Naive thymus-derived CD4-positive, alpha-beta T cell (primary cell): ENCODE results near the gene FGD4. TPM values are rescaled to one million over a fixed set of nuclear protein-coding genes. Genes with fewer than 3 reads are reported as not detected.

Source experiments
- ATAC-seq: fragments of 150-1000 bp; cut with Tn5 transposase; 2 replicates; pipeline ENCODE4 v1.10.0; 2021; ENCODE audit warnings: mild to moderate bottlenecking, moderate library complexity
- CTCF ChIA-PET: fragments of 350-600 bp; sonication (Branson Sonifier 250); formaldehyde crosslinking; loops from one replicate; lab custom pipeline; 2021; ENCODE audit warnings: antibody characterized with exemption; lab: Charles Lee
- POLR2A ChIA-PET: fragments of 350-600 bp; sonication (Branson Sonifier 250); formaldehyde crosslinking; loops from one replicate; lab custom pipeline; 2021; ENCODE audit warnings: antibody characterized with exemption, inconsistent platforms; lab: Charles Lee
- DNase-seq, 9 donors: peaks; one replicate each; pipeline versions ENCODE4 v3.0.0 to v3.0.0-alpha.2; 2020 to 2022; ENCODE audit warnings: mixed read lengths in 1 of 9
- H3K27ac ChIP-seq: one replicate; pipeline ENCODE4 v1.7.0; 2013; ENCODE audit warnings: mild to moderate bottlenecking, low read depth, low read length, moderate library complexity
- H3K27me3 ChIP-seq, 2 donors: one replicate each; pipeline ENCODE4 v1.7.0; 2013; ENCODE audit warnings: low read length in 2 of 2, mild to moderate bottlenecking in 2 of 2, moderate library complexity in 2 of 2; ENCODE audit not compliant: control insufficient read depth in 2 of 2, insufficient read depth in 2 of 2
- H3K36me3 ChIP-seq, 3 experiments: 1 replicate in 2 of 3; 2 replicates in 1 of 3; pipeline ENCODE4 v1.7.0; 2013; ENCODE audit warnings: low read length in 3 of 3, mild to moderate bottlenecking in 3 of 3, moderate library complexity in 1 of 3; ENCODE audit not compliant: insufficient read depth in 3 of 3, control insufficient read depth in 2 of 3
- H3K4me1 ChIP-seq, 2 donors: one replicate each; pipeline ENCODE4 v1.7.0; 2013; ENCODE audit warnings: low read length in 2 of 2, mild to moderate bottlenecking in 2 of 2, moderate library complexity in 1 of 2; ENCODE audit not compliant: control insufficient read depth in 2 of 2, insufficient read depth in 2 of 2
- H3K4me3 ChIP-seq: 2 replicates; pipeline ENCODE4 v1.7.0; 2013; ENCODE audit warnings: mild to moderate bottlenecking, low read length
- H3K9me3 ChIP-seq, 3 experiments: 1 replicate in 2 of 3; 2 replicates in 1 of 3; pipeline ENCODE4 v1.7.0; 2013; ENCODE audit warnings: low read length in 3 of 3; ENCODE audit not compliant: control insufficient read depth in 2 of 3
- H3K27ac Mint-ChIP-seq, 9 donors: one replicate each; pipeline ENCODE4 v1.8.0; 2020 to 2022; ENCODE audit warnings: mixed read lengths in 9 of 9, mild to moderate bottlenecking in 8 of 9, moderate library complexity in 5 of 9, inconsistent platforms in 2 of 9
- H3K27me3 Mint-ChIP-seq, 5 donors: one replicate each; pipeline ENCODE4 v1.8.0; 2021 to 2022; ENCODE audit warnings: mixed read lengths in 5 of 5, mild to moderate bottlenecking in 1 of 5
- H3K36me3 Mint-ChIP-seq, 5 donors: one replicate each; pipeline ENCODE4 v1.8.0; 2020 to 2022; ENCODE audit warnings: mixed read lengths in 5 of 5, mild to moderate bottlenecking in 3 of 5, inconsistent platforms in 1 of 5
- H3K4me1 Mint-ChIP-seq, 7 donors: one replicate each; pipeline ENCODE4 v1.8.0; 2020 to 2022; ENCODE audit warnings: mixed read lengths in 7 of 7, mild to moderate bottlenecking in 3 of 7, inconsistent platforms in 1 of 7
- H3K4me3 Mint-ChIP-seq, 10 donors: one replicate each; pipeline ENCODE4 v1.8.0; 2020 to 2022; ENCODE audit warnings: mild to moderate bottlenecking in 10 of 10, mixed read lengths in 10 of 10, moderate library complexity in 6 of 10, inconsistent platforms in 2 of 10
- H3K9me3 Mint-ChIP-seq, 11 donors: one replicate each; pipeline ENCODE4 v1.8.0; 2020 to 2022; ENCODE audit warnings: mixed read lengths in 11 of 11, mild to moderate bottlenecking in 4 of 11, inconsistent platforms in 1 of 11, moderate library complexity in 1 of 11
- intact Hi-C, 2 donors: fragments of 100-400 bp; cut with micrococcal nuclease; formaldehyde crosslinking; loops; one replicate each; pipeline ENCODE4 v1.15.1; 2023
- polyA plus RNA-seq, 2 donors: library from polyadenylated mRNA; unstranded; fragments of 300-500 nt; fragmentation: Illumina TruSeq; gene quantifications; one replicate each; pipeline ENCODE4 v1.2.3, GENCODE V29; 2021
- total RNA-seq, 6 experiments: library from RNA in 5 of 6; stranded (reverse) in 5 of 6; gene quantifications; 1 replicate in 5 of 6; 2 replicates in 1 of 6; pipeline ENCODE4 v1.2.3 and lab custom pipeline; 2021 to 2026

FGD4 gene
- total and polyA plus RNA-seq, 7 experiments from 2014 or later, result 0.12 to 13.7 (median 0.50) TPM; not detected in 1

GRCh38 chr12:32541754-32542374 lies 142.5 kb downstream of the FGD4 start:
- H3K27me3 Mint-ChIP-seq, result peaks cover 10 to 27% (median 17%) of the 10 kb centered on the region in 5 donors
- peaks cover 0 to 1% (median 0%) of the 10 kb centered on the region in 11 donors for H3K9me3 Mint-ChIP-seq
- H3K36me3 Mint-ChIP-seq, result peaks cover 0 to 3% (median 0%) of the 10 kb centered on the region in 5 donors
- no peak overlapping the region for H3K27ac ChIP-seq
- no peaks in the 10 kb centered on the region for H3K36me3 ChIP-seq
- H3K4me1 ChIP-seq, result no peaks in the 10 kb centered on the region
- H3K4me3 Mint-ChIP-seq, result no peak overlapping the region
- POLR2A ChIA-PET, result no interaction called here
- no peaks in the 10 kb centered on the region for H3K9me3 ChIP-seq
- CTCF ChIA-PET, result interaction anchor here (0.6 kb wide), 1 partner anchor 49 kb away, joined by 5 read pairs; no protein-coding TSS in a partner anchor
- DNase-seq (no peak), ATAC-seq (no peak)
- H3K4me3 ChIP-seq, result no peak overlapping the region
- H3K27me3 ChIP-seq, result no peaks in the 10 kb centered on the region
- intact Hi-C loops, result no loop called here
- H3K4me1 Mint-ChIP-seq, result peaks cover 0 to 2% (median 0%) of the 10 kb centered on the region in 7 donors
- no peak overlapping the region for H3K27ac Mint-ChIP-seq

DNA sequence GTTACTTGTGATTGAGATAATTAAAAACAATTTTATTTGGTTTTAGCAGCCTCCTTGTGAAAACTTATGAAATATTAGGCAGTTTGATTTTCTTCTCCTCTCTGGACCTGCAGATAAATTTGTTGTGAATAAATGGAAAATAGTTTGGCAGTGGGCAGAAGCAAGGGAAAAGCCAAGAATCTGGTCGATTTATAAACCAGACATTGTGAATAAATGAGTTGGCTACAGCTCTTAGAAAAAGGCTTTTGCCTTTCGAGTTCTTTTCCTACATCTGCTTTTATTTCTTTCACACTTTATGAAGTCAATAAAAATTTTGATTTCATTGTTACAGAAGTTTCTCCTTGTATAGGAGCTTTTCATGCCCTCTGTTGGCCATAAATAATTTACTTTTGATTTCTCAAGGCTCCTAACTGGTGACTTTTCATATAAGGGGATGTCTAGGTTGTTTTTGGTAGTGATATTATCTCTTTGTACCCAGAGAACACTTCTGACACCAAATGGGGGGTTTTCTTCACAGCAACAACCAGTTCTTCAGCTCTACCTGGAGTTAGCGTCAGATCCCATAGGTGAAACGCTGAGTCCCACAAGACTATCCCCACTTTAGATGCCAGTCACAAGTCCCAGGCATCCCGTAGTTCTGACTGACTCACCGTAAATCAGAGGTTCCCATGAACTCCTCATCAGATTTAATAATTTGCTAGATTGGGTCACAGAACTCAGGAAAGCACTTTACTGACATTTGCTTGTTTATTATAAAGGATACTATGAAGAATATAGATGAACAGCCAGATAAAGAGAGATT lies 143.3 kb downstream of the FGD4 start:
- H3K36me3 ChIP-seq, result no peaks in the 10 kb centered on the region
- no peak overlapping the region for H3K4me3 ChIP-seq
- Mint-ChIP-seq H3K27me3 (peaks cover 2 to 20% (median 14%) of the 10 kb centered on the region in 5 donors), H3K36me3 (peaks cover 0 to 3% (median 0%) of the 10 kb centered on the region in 5 donors), H3K4me1 (no peaks in the 10 kb centered on the region), H3K27ac (no peak overlapping the region), H3K4me3 (no peak overlapping the region), H3K9me3 (no peaks in the 10 kb centered on the region)
- no peaks in the 10 kb centered on the region for H3K9me3 ChIP-seq
- no peak for ATAC-seq
- DNase-seq, result no peak
- ChIA-PET POLR2A (no interaction called here), CTCF (interaction anchor here (0.6 kb wide), 1 partner anchor 48 kb away, joined by 5 read pairs; no protein-coding TSS in a partner anchor)
- no peaks in the 10 kb centered on the region for H3K27me3 ChIP-seq
- intact Hi-C loops, result no loop called here
- H3K27ac ChIP-seq, result no peak overlapping the region
- H3K4me1 ChIP-seq, result no peaks in the 10 kb centered on the region

DNA sequence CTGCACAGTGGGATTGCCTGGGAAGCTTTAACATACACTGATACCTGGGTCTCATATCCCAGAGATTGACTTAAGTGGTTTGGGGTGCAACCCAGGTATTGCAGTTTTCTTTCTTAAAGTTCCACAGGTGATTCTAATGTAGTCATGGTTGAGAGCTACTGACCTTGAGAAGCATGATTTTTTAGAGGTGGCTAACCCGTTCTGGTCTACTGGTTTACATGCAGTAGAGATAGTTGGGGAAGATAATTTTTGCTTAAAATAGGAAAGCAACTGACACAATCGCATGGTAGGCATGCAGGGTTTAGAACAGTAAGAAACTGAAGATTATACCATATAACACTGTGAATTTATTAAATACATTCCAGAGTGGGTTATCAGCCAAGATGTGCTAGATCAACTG lies 145.5 kb downstream of the FGD4 start:
- H3K27me3 Mint-ChIP-seq, result peaks cover 0 to 15% (median 8%) of the 10 kb centered on the region in 5 donors
- ChIA-PET POLR2A (no interaction called here), CTCF (no interaction called here)
- no peak overlapping the region for H3K27ac ChIP-seq
- no peak for ATAC-seq
- H3K4me3 ChIP-seq, result no peak overlapping the region
- H3K9me3 ChIP-seq, result no peaks in the 10 kb centered on the region
- H3K4me1 ChIP-seq, result no peaks in the 10 kb centered on the region
- no peak for DNase-seq
- H3K27me3 ChIP-seq, result no peaks in the 10 kb centered on the region
- peaks cover 0 to 2% (median 0%) of the 10 kb centered on the region in 7 donors for H3K4me1 Mint-ChIP-seq
- intact Hi-C loops, result loop anchor here in 1 of 2 donors (5.0 kb wide), 1 partner anchor 1002 kb away; no protein-coding TSS in a partner anchor
- H3K4me3 Mint-ChIP-seq, result no peak overlapping the region
- no peak overlapping the region for H3K27ac Mint-ChIP-seq
- H3K36me3 Mint-ChIP-seq, result no peaks in the 10 kb centered on the region
- no peaks in the 10 kb centered on the region for H3K9me3 Mint-ChIP-seq
- no peaks in the 10 kb centered on the region for H3K36me3 ChIP-seq

GRCh38 chr12:32545413-32545980 lies 146.1 kb downstream of the FGD4 start:
- Mint-ChIP-seq H3K36me3 (no peaks in the 10 kb centered on the region), H3K27me3 (peaks cover 0 to 11% (median 5%) of the 10 kb centered on the region in 5 donors), H3K4me1 (peaks cover 0 to 2% (median 0%) of the 10 kb centered on the region in 7 donors), H3K9me3 (no peaks in the 10 kb centered on the region), H3K27ac (no peak overlapping the region), H3K4me3 (no peak overlapping the region)
- Histone ChIP-seq H3K4me1 (no peaks in the 10 kb centered on the region), H3K36me3 (no peaks in the 10 kb centered on the region), H3K27ac (no peak overlapping the region), H3K27me3 (no peaks in the 10 kb centered on the region), H3K4me3 (no peak overlapping the region), H3K9me3 (no peaks in the 10 kb centered on the region)
- intact Hi-C loops, result loop anchor here in 1 of 2 donors (5.0 kb wide), 1 partner anchor 1002 kb away; no protein-coding TSS in a partner anchor
- ChIA-PET POLR2A (no interaction called here), CTCF (no interaction called here)
- DNase-seq (no peak), ATAC-seq (no peak)

DNA sequence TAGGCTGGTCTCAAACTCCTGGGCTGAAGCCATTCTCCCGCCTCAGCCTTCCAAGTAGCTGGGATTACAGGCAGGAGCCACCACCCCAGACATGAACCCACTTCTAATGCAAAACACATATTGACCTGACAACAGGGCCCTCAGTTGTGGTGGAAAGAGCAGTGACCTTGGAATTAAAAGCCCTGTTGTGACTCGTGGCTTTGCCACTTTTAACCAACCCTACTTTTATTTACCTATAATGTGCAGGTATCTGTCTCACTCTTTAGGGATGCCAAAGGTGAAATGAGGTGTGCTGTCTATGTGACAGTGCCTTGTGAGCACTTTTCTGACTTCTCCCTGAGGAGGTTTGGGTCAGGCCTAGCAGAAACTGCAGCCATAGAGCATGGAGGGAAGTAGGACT lies 146.9 kb downstream of the FGD4 start:
- peaks cover 0 to 7% (median 5%) of the 10 kb centered on the region in 5 donors for H3K27me3 Mint-ChIP-seq
- intact Hi-C loops, result loop anchor here in 1 of 2 donors (5.0 kb wide), 1 partner anchor 1001 kb away; no protein-coding TSS in a partner anchor
- Histone ChIP-seq H3K9me3 (no peaks in the 10 kb centered on the region), H3K4me1 (no peaks in the 10 kb centered on the region), H3K27me3 (no peaks in the 10 kb centered on the region), H3K27ac (no peak overlapping the region), H3K36me3 (no peaks in the 10 kb centered on the region), H3K4me3 (no peak overlapping the region)
- no peaks in the 10 kb centered on the region for H3K9me3 Mint-ChIP-seq
- ChIA-PET CTCF (no interaction called here), POLR2A (no interaction called here)
- no peak overlapping the region for H3K4me3 Mint-ChIP-seq
- H3K4me1 Mint-ChIP-seq, result peaks cover 0 to 2% (median 0%) of the 10 kb centered on the region in 7 donors
- DNase-seq, result no peak
- H3K27ac Mint-ChIP-seq, result peak overlapping the region in 1 of 9 donors; percentile 6
- ATAC-seq, result no peak
- H3K36me3 Mint-ChIP-seq, result no peaks in the 10 kb centered on the region

DNA sequence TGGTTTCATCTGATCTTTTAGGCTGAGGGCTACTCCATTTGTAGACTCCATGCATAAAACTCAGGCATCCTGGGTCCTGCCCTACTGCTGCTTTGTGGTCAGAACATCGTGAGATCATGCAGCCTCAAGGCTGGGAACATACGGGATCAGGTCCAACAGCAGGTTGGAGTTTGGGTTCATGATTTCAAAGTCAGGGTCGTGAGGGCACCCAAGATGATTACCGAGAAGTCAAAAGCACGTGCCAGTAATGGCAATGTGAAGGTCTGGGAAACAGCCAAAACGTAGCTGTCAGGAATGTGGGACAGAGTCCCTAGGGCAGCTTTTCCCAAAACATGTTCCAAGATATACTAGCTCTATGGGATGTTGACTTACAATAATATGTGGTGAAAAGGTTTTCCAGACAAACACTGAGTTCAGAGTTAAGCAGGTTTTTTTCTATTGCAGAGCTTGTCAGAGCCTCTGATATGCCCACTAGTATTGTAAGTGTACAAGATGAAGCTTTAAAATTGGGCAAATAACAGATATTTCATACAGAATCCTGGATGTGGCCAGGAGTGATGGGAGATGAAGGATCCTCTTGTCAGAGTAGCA lies 149.4 kb downstream of the FGD4 start:
- ChIA-PET CTCF (no interaction called here), POLR2A (no interaction called here)
- intact Hi-C loops, result loop anchor here in 1 of 2 donors (5.0 kb wide), 1 partner anchor 999 kb away; no protein-coding TSS in a partner anchor
- ATAC-seq, result no peak
- no peak for DNase-seq
- no peak overlapping the region for H3K4me3 Mint-ChIP-seq
- Histone ChIP-seq H3K4me3 (no peak overlapping the region), H3K27ac (no peak overlapping the region), H3K9me3 (no peaks in the 10 kb centered on the region), H3K36me3 (no peaks in the 10 kb centered on the region), H3K4me1 (no peaks in the 10 kb centered on the region), H3K27me3 (no peaks in the 10 kb centered on the region)
- no peak overlapping the region for H3K27ac Mint-ChIP-seq
- no peaks in the 10 kb centered on the region for H3K36me3 Mint-ChIP-seq
- peaks cover 0 to 2% (median 0%) of the 10 kb centered on the region in 11 donors for H3K9me3 Mint-ChIP-seq
- H3K4me1 Mint-ChIP-seq, result peaks cover 0 to 2% (median 0%) of the 10 kb centered on the region in 7 donors
- H3K27me3 Mint-ChIP-seq, result peaks cover 0 to 5% (median 0%) of the 10 kb centered on the region in 5 donors
